Measurements from ENCODE around the gene GSTT4.

Gene GSTT4

GRCh38 chr22:24039046-24039445 lies 33.8 kb upstream of the GSTT4 start:
- H3K36me3 ChIP-seq: peaks cover 0 to 62% (median 53%) of the 10 kb centered on the region in 3 donors
- intact Hi-C loops (cut with DNase I; ENCODE audit: low total_unique reads): no loop called here
- DNase-seq: no peak
- no peak overlapping the region for H3K27ac ChIP-seq
- H3K4me3 ChIP-seq: no peak overlapping the region
- no peaks in the 10 kb centered on the region for H3K27me3 ChIP-seq
- peaks cover 0 to 15% (median 1%) of the 10 kb centered on the region in 4 donors for H3K4me1 ChIP-seq
- H3K9me3 ChIP-seq: no peaks in the 10 kb centered on the region
- TF ChIP-seq, protein P1, sequence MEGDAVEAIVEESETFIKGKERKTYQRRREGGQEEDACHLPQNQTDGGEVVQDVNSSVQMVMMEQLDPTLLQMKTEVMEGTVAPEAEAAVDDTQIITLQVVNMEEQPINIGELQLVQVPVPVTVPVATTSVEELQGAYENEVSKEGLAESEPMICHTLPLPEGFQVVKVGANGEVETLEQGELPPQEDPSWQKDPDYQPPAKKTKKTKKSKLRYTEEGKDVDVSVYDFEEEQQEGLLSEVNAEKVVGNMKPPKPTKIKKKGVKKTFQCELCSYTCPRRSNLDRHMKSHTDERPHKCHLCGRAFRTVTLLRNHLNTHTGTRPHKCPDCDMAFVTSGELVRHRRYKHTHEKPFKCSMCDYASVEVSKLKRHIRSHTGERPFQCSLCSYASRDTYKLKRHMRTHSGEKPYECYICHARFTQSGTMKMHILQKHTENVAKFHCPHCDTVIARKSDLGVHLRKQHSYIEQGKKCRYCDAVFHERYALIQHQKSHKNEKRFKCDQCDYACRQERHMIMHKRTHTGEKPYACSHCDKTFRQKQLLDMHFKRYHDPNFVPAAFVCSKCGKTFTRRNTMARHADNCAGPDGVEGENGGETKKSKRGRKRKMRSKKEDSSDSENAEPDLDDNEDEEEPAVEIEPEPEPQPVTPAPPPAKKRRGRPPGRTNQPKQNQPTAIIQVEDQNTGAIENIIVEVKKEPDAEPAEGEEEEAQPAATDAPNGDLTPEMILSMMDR (IDR thresholded peaks at IDR 0.05): no peak

DNA sequence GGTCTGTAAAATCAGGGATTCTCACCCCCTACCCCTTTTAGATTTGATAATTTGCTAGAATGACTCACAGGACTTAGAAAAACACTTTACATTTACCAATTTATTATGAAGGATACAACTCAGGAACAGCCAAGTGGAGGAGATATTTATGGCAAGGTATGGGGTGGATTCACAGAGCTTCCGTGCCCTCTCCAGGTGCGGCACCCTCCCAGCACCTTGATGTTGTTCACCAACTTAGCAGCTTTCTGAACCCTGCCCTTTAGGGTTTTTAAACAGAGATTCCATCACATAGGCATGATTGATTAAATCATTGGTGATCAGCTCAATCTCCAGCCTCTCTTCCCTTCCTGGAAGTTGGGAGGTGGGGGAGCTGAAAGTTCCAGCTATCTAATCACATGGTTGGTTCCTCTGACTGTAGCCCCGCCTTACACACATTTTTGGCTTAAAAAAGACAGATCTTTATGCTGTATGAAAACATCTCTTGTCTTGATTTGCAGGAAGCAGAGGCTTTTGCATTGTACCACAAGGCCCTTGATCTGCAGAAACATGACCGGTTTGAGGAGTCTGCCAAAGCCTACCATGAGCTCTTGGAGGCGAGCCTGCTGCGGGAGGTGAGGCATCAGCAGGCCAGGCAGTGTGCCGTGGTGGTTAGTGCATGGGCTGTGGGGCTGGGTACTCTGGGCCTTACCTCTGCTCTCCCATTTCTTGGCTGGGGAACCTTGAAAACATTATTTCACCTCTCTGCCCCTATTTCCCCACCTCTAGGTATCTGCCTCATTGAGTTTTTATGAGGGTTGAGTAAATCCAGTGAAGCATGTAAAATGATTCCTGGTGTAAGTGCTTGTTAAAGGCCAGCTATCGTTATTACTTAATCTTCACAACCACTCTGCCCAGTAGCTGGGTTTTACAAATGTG lies 32.9 kb upstream of the GSTT4 start:
- no peak for DNase-seq
- H3K4me1 ChIP-seq: peaks cover 0 to 6% (median 0%) of the 10 kb centered on the region in 4 donors
- H3K36me3 ChIP-seq: peaks cover 0 to 62% (median 53%) of the 10 kb centered on the region in 3 donors
- H3K27me3 ChIP-seq: no peaks in the 10 kb centered on the region
- intact Hi-C loops (cut with DNase I; ENCODE audit: low total_unique reads): no loop called here
- no peak overlapping the region for H3K27ac ChIP-seq
- TF ChIP-seq, protein P1 (IDR thresholded peaks at IDR 0.05): no peak
- H3K4me3 ChIP-seq: no peak overlapping the region
- no peaks in the 10 kb centered on the region for H3K9me3 ChIP-seq

DNA sequence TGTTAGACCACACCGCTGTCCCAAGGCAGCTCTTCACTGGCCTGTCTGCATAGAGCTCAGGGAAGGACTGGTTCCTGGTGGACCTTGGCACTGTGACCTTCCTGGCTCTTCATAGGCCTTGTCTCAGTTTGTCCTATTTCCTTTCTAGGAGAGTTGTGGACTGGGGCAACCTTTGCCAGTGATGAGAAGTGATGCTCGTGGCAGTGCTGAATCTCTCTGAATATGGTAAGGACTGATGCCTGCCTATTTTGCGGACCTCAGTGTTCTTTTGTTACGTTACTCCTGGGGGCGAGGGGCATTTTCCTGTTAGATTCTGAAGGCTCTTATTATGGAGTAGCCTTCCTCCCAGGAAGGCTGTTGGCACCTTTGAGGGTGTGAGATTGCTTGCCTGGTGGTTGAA lies 30.0 kb upstream of the GSTT4 start:
- intact Hi-C loops (cut with DNase I; ENCODE audit: low total_unique reads): no loop called here

GRCh38 chr22:24033731-24034130 lies 28.5 kb upstream of the GSTT4 start:
- no peak overlapping the region for H3K27ac ChIP-seq
- H3K27me3 ChIP-seq: no peaks in the 10 kb centered on the region
- no peaks in the 10 kb centered on the region for H3K4me1 ChIP-seq
- H3K36me3 ChIP-seq: peaks cover 0 to 29% (median 24%) of the 10 kb centered on the region in 3 donors
- TF ChIP-seq, protein P1 (IDR thresholded peaks at IDR 0.05): no peak
- no peak overlapping the region for H3K4me3 ChIP-seq
- H3K9me3 ChIP-seq: no peaks in the 10 kb centered on the region
- DNase-seq: no peak
- intact Hi-C loops (cut with DNase I; ENCODE audit: low total_unique reads): no loop called here

More for the DNA sequence above, 30.0 kb upstream of the GSTT4 start:
- no peak for DNase-seq
- Histone ChIP-seq H3K4me1 (no peaks in the 10 kb centered on the region), H3K27ac (no peak overlapping the region), H3K36me3 (peaks cover 0 to 44% (median 39%) of the 10 kb centered on the region in 3 donors), H3K27me3 (no peaks in the 10 kb centered on the region), H3K4me3 (no peak overlapping the region), H3K9me3 (no peaks in the 10 kb centered on the region)
- TF ChIP-seq, protein P1 (IDR thresholded peaks at IDR 0.05): no peak

GRCh38 chr22:24030186-24030702 lies 25.0 kb upstream of the GSTT4 start:
- no peaks in the 10 kb centered on the region for H3K4me1 ChIP-seq
- H3K4me3 ChIP-seq: no peak overlapping the region
- TF ChIP-seq, protein P1 (IDR thresholded peaks at IDR 0.05): no peak
- no peaks in the 10 kb centered on the region for H3K9me3 ChIP-seq
- no peaks in the 10 kb centered on the region for H3K27me3 ChIP-seq
- H3K27ac ChIP-seq: no peak overlapping the region
- peaks cover 0 to 9% (median 0%) of the 10 kb centered on the region in 3 donors for H3K36me3 ChIP-seq
- DNase-seq: no peak
- intact Hi-C loops (cut with DNase I; ENCODE audit: low total_unique reads): no loop called here

Measured in tibial artery (tissue), 4 donors.